Progenitor cell of endocrine pancreas (in vitro differentiated cells): Measurements from ENCODE around the gene SMAD6. TPM values are rescaled to one million over a fixed set of nuclear protein-coding genes. Genes with fewer than 3 reads are reported as not detected.

Experiments used
- DNase-seq: peaks from one replicate; pipeline ENCODE4 v3.0.0; 2021; ENCODE audit warnings: low spot score; ENCODE audit not compliant: unreplicated experiment
- H3K27ac Mint-ChIP-seq: 2 replicates; pipeline ENCODE4 v1.8.0; 2021; ENCODE audit warnings: mild to moderate bottlenecking, moderate library complexity, mixed read lengths
- H3K27me3 Mint-ChIP-seq: 2 replicates; pipeline ENCODE4 v1.8.0; 2021; ENCODE audit warnings: mixed read lengths
- H3K36me3 Mint-ChIP-seq: 2 replicates; pipeline ENCODE4 v1.8.0; 2022; ENCODE audit warnings: mixed read lengths; ENCODE audit not compliant: insufficient read depth
- H3K4me1 Mint-ChIP-seq: 2 replicates; pipeline ENCODE4 v1.8.0; 2021; ENCODE audit warnings: low read depth, mixed read lengths
- H3K4me3 Mint-ChIP-seq: 2 replicates; pipeline ENCODE4 v1.8.0; 2021; ENCODE audit warnings: low read depth, mild to moderate bottlenecking, moderate library complexity, mixed read lengths
- H3K9me3 Mint-ChIP-seq: 2 replicates; pipeline ENCODE4 v1.8.0; 2021; ENCODE audit warnings: low read depth, mixed read lengths
- CTCF ChIP-seq: fragments of 200-600 bp; sonication (generic); IDR thresholded peaks from one replicate; pipeline ENCODE4 v1.5.0; 2021; ENCODE audit warnings: antibody characterized with exemption, mild to moderate bottlenecking; ENCODE audit not compliant: unreplicated experiment
- total RNA-seq: library from RNA; stranded (reverse); gene quantifications from 2 replicates; pipeline ENCODE4 v1.2.1, GENCODE V29; 2021

Gene SMAD6
- total RNA-seq, 1 donor from 2014 or later: 38.9 TPM

- Mint-ChIP-seq H3K27ac (peak overlapping the region; percentile 95), H3K27me3 (no peaks in the 10 kb centered on the region), H3K4me3 (peak overlapping the region; percentile 12), H3K4me1 (peaks cover 62% of the 10 kb centered on the region), H3K36me3 (no peaks in the 10 kb centered on the region), H3K9me3 (no peaks in the 10 kb centered on the region)
- peak; percentile 29 for DNase-seq
- TF ChIP-seq CTCF: no peak
Measured at GRCh38 chr15:66765478-66766281, 63.6 kb downstream of the SMAD6 start.

GRCh38 chr15:66766282-66767230 lies 64.5 kb downstream of the SMAD6 start:
- H3K27me3 Mint-ChIP-seq: no peaks in the 10 kb centered on the region
- no peaks in the 10 kb centered on the region for H3K36me3 Mint-ChIP-seq
- TF ChIP-seq CTCF: no peak
- no peaks in the 10 kb centered on the region for H3K9me3 Mint-ChIP-seq
- H3K4me1 Mint-ChIP-seq: peaks cover 65% of the 10 kb centered on the region
- DNase-seq: no peak
- no peak overlapping the region for H3K4me3 Mint-ChIP-seq
- H3K27ac Mint-ChIP-seq: peak overlapping the region; percentile 95

- no peaks in the 10 kb centered on the region for H3K9me3 Mint-ChIP-seq
- no peak for TF ChIP-seq CTCF
- H3K4me1 Mint-ChIP-seq: peaks cover 66% of the 10 kb centered on the region
- no peak overlapping the region for H3K27ac Mint-ChIP-seq
- no peak for DNase-seq
- H3K4me3 Mint-ChIP-seq: no peak overlapping the region
- no peaks in the 10 kb centered on the region for H3K36me3 Mint-ChIP-seq
- no peaks in the 10 kb centered on the region for H3K27me3 Mint-ChIP-seq
Measured at GRCh38 chr15:66767240-66767659, 65.2 kb downstream of the SMAD6 start.

- TF ChIP-seq CTCF: no peak
- H3K4me1 Mint-ChIP-seq: peaks cover 77% of the 10 kb centered on the region
- DNase-seq: no peak
- H3K27me3 Mint-ChIP-seq: no peaks in the 10 kb centered on the region
- H3K36me3 Mint-ChIP-seq: no peaks in the 10 kb centered on the region
- no peaks in the 10 kb centered on the region for H3K9me3 Mint-ChIP-seq
- no peak overlapping the region for H3K4me3 Mint-ChIP-seq
- peak overlapping the region; percentile 92 for H3K27ac Mint-ChIP-seq
Measured at GRCh38 chr15:66768987-66769386, 67.0 kb downstream of the SMAD6 start.
